ENCODE results near the gene XYLT1. TPM values are rescaled to one million over a fixed set of nuclear protein-coding genes. Genes with fewer than 3 reads are reported as not detected.

XYLT1 gene
- total RNA-seq, 1 experiment from 2014 or later: 8.3 TPM

DNA sequence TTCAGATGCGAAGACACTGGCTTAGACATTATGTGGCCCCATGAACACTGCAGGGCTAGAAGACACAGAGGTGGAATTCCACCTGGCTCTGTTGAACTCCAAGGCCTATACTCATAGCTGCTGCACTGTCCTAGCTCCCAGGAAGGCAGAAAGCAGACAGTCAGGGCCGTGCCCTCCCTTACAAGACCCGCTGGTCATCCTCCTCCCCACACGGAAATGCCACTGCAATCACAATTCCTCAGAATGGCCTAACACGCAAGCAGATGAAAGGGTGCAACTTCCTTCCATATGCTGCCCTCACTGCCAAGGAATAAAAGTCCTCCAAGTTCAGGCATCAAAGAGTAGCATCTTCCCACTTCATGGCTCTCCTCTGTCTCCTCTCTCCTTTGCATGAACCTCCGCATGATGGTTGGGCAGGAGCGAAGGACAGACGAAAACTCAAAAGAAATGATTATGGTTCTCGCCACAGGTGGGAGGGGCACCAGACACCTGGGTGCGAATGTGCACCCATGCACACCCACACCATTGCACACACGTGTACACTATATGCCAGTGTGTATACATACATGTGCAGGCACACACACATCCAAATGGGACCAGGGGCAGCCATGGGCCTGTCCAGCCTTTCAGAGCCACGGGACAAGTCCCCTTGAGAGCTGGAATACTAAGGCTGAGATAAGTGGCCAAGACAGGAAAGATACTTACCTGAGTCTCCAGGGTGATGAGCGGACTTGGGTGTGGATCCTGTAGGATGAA is 113.3 kb downstream of the XYLT1 start:
- no peak for DNase-seq (ENCODE audit: low spot score)

DNA sequence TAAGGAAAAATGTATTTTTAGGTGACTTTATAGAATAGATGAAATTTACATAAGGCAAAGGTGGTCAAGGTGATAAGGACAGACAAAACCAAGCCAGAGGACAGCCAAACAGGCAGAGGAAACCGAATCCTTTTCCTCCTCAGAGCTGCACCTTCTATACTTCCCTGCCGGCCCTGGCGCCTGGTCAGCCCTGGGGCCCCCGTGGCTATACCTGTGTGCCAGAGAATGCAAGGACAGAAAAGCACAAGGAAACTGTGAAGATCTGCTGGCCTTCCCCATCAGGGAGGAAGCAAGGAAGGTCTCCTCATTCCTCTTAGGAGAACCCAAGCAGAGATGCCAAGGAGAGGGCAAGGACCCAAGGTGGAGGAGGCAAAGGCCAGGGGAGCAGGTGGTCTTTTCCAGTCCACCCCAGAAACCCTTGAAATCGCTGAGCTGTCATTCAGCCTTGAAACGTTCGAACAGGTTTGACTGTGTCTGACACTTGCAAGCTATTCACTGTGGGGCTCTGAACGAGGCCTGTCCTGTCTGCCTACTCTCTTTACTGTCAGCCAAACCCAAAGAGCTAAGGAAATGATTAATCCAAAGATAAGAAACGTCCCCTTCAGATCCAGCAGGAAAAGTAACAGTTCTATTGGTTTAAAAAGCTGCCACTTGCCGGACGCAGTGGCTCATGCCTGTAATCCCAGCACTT is 114.4 kb downstream of the XYLT1 start:
- DNase-seq (ENCODE audit: low spot score): no peak

GRCh38 chr16:17354685-17355084 is 116.1 kb downstream of the XYLT1 start:
- DNase-seq (ENCODE audit: low spot score): no peak

GRCh38 chr16:17354141-17354601 is 116.6 kb downstream of the XYLT1 start:
- DNase-seq (ENCODE audit: low spot score): no peak

- no peak for DNase-seq (ENCODE audit: low spot score)
Observed at GRCh38 chr16:17353561-17353960, 117.2 kb downstream of the XYLT1 start.

DNA sequence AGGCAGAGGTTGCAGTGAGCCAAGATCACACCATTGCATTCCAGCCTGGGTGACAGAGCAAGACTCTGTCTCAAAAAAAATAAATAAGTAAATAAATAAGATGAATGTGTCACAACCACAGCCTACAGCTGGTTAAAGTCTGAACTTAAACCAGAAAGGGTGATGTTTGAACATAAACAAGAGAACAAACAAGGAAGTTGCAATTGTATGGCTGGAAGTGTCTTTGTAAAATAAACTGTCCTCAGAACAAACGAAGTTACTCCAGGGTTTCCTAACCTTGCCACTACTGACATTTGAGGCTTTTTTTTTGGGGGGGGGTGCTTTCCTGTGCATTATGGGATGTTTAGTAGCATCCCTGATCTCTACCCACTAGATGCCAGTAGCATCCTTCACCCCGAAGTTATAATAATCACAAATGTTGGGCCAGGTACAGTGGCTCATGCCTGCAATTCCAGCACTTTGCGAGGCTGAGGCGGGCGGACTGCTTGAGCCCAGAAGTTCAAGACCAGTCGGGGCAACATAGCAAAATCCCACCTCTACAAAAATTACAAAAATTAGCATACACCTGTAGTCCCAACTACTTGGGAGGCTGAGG is 119.2 kb downstream of the XYLT1 start:
- DNase-seq (ENCODE audit: low spot score): no peak

GRCh38 chr16:17350207-17350606 is 120.6 kb downstream of the XYLT1 start:
- DNase-seq (ENCODE audit: low spot score): no peak

DNA sequence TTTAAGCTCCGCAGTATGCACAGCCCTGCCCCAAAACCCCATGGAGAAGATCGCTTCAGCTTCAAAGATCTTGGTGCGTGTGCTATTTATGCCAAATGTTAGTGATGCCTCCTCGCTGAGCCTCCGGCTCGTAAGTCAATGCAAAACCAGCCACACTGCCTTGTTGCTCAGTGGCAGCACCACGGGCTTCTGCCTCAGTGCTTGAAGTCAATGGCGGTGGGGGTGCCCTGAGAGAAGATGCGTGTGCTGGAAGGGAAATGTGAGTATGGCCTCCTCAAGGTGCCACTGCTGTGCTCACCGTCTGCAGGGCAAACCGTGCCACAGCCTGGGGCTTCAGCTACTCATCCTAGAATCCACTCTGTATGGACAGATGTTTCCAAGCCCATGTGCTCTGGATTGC is 121.9 kb downstream of the XYLT1 start:
- DNase-seq (ENCODE audit: low spot score): no peak

DNA sequence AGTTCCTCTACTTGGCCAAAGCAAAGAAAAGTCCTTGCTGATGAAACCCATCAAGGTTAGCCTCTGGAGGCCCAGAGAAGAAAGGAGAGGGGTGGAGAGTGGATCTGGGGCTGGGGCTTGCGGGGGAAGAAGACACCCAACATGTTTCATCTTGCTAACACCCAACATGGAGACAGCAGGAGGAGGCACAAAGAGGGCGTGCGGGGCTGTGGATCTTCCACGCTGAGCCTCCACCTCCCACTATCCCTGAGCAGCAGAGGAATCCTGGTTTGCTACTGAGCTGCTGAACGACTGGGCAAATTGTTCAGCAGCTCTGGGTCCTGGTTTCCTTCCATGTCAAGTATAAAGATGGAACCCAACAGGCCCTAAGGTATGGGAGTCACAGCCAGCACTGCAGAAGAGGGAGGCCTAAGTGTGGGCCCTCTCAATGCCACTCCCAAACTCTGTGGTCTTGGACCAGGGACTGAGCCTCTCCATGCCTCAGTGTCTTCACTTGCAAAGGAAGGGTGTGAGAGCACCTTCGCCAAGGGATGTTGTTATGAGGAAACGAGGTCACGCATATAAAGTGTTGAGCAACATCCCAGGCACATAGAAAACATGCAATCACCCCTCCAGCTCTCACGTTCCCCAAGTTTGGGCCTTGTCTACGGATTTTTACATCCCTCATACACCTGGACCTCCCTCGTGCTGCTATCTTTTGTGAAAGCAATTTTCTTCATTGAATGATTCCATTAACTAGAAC is 122.5 kb downstream of the XYLT1 start:
- DNase-seq (ENCODE audit: low spot score): no peak

- no peak for DNase-seq (ENCODE audit: low spot score)
Observed at GRCh38 chr16:17347624-17348023, 123.1 kb downstream of the XYLT1 start.

DNA sequence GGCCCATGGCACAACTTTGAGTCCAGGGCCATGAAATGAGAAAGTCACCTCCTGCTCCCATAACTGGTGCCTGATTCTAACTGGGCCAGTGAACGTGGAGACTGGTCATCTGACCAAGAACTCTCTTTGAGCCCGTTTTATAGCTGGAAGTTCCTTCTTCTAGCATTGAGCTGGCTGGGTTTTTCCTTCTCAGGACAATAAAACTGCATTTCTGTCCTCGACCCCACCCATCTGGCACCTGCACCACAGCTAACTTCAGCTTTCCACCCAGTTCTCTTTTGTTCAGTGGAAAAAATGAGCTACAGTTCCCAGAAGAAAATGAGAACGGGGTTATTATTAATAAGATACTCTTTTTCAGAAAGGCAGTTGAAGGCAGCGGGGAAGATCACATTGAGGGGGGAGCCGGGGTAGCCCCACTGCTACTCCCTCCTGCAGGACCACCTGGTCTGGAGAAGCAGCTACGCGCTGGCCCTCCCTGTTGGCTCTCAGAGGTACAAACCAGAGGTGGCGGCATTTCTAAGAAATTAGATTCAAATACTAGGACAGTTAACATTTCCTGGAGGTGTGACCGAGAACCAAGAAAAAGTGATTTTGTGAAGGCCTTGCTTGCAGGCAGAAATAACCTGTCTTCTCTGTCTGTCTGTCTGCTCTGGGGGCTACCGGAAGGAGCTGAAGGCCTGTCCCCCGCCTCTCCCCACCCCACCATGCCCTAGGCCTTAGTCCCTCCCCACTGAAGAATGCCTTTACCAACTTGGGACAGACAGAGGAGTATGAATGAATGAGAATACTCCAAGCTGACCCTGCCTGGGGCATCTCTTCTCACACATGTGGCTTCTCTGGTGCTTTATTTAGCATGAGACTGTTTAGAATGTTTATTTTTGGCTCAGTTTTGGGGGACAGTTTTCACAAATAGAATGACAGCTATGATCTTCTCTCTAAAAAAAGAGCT is 123.9 kb downstream of the XYLT1 start:
- DNase-seq (ENCODE audit: low spot score): no peak

DNA sequence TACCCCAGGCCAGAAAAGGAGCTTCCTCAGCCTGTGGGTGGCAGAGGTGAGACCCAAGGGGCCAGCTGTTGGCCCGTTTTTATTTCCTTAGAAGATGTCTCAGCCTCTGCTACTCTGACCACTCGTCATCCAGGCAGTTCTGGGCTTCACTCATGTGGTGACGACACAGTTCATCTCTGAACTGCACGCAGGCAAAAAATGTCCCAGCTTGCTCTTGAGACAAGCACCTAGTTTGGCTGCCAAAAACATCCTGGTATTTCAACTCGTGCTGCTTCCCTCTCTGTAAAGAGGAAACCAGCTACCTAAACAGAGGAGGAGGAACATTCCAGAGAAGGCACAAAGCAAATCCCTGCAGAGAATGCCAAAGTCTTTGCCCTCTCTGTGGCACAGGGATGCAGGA is 125.7 kb downstream of the XYLT1 start:
- no peak for DNase-seq (ENCODE audit: low spot score)

DNA sequence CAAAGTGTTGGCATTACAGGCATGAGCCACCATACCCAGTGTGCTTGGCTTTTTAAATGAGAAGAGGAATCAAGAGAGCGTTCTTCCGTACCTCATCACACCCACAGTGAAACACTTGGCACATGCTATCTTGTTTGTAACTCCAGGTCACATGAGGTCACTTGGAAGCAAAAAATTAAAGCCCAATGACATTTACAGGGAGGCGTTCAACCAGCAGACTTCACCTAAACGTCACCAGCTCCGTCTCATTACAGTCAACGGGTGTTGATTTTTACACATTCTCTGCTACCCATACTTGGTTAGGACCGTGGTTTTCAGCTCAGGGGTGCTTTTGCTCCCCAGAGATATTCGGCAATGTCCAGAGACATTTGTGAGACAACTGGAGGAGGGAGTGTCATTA is 127.0 kb downstream of the XYLT1 start:
- no peak for DNase-seq (ENCODE audit: low spot score)

- no peak for DNase-seq (ENCODE audit: low spot score)
Observed at GRCh38 chr16:17343028-17343427, 127.7 kb downstream of the XYLT1 start.

DNA sequence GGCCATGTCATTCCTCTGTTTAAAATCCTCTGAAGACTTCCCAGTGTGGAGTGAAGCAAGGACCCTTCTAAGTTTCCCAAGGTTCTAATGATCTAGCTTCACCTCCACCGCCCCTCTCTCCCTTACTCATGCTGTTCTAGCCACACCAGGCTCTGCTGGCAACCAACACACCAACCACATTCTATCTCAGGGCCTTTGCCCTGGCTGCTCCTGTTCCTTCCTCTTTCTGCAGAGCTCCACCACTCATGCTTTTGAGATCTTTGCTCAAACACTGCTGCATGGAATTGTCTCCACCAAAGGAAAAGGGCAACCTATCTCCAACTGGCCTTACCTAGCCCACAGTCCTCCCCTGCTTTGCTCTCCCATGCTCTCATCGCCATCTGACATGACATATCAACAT is 128.7 kb downstream of the XYLT1 start:
- no peak for DNase-seq (ENCODE audit: low spot score)

- no peak for DNase-seq (ENCODE audit: low spot score)
Observed at GRCh38 chr16:17340804-17341203, 130.0 kb downstream of the XYLT1 start.

DNA sequence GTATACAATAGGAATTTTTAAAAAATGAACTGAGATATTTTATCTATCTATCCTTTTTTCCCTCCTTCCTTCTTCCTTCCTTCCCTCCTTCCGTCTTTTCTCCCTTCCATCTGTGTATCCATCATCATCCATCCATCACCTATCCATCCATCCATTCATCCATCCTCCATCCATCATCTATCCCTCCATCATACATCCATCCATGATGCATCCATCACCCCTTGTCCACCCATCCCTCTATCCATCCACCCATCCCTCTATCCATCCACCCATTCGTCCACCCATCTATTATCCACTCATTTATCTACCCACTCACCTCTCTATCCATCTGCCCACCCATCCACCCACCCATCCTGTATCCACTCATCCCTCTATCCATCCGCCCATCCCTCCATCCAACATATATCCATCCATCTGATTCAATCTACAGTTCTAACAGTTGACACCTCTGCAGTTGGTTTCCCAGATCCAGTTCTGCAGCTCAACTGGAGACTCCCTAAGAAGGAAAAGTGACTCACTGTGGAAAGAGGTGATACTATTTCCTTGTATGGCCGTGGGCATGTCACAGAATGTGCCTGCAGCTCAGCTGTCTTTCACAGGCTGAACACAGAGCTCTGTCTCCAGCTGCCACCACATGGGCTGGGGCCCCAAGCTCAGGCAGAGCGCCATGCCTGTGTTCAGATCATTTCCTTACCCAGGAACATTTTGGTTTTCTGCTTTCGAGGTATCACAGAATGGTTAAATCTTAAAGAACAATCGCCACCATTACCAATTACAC is 130.8 kb downstream of the XYLT1 start:
- DNase-seq (ENCODE audit: low spot score): peak; percentile 14

DNA sequence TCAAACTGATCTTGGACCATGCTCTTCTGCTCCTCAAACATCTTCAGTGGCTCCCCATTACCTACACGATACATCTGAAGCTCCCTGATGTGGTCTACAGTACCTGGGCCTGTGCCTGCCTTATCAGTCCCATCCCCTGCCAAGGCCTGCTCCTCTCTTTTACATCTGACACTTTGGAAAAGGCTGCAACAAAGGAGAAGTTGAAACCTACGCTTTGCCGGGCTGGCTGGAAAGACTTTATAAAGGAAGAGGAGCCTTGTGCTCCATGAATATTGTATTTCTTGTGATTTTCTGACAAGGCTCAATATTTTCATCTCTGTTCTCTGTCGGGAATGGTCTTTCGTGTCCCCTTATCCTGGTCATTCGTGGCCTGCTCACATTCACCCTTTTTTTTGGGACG is 132.5 kb downstream of the XYLT1 start:
- no peak for DNase-seq (ENCODE audit: low spot score)

- no peak for DNase-seq (ENCODE audit: low spot score)
Observed at GRCh38 chr16:17336530-17336900, 134.2 kb downstream of the XYLT1 start.

DNA sequence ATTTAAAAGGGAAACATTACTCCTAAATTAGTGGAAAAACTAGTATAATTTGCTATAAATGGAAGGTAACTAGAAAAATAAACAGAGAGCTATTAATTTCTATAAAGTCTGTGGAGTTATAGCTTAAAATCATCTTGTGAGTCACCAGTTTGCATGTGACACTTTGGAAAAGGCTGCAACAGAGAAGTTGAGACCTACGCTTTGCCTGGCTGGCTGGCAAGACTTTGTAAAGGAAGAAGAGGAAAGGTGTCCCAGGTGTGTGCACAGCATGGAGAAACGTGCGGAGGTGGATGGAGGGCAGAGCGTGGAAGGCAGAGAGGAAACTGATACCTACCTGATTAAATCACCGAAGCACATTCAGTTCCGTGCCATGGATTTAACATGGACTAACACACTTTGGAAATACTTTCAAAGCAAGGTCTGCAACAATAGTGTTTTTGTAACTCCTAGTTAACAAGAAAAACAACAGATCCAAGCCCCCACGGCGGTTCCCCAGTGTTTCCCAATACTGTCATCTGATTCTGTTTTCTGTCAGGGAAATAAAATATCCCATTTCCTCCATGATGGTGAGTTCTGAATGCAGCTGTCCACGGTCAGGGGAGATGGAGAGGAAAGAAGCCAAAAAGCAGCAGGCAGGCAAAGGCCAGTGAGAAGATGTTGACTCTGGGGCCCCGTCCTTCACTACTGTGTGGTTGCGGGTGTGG is 134.8 kb downstream of the XYLT1 start:
- no peak for DNase-seq (ENCODE audit: low spot score)

All from H4 (cell line).